ENCODE results near the gene OXCT1.
"Not testable (repeated sequence)": the region's sequence is repeated elsewhere in the genome, so short reads cannot be mapped to it uniquely, and the experiment has no call there.

OXCT1 gene

GRCh38 chr5:41827792-41828191 is 42.4 kb downstream of the OXCT1 start:
- no peak for DNase-seq (ENCODE audit: low read depth, low spot score)

- DNase-seq (ENCODE audit: low read depth, low spot score): no peak
Observed at GRCh38 chr5:41822036-41822435, 48.2 kb downstream of the OXCT1 start.

GRCh38 chr5:41821051-41821450 is 49.2 kb downstream of the OXCT1 start:
- DNase-seq (ENCODE audit: low read depth, low spot score): no peak

GRCh38 chr5:41820150-41820549 is 50.1 kb downstream of the OXCT1 start:
- no peak for DNase-seq (ENCODE audit: low read depth, low spot score)

- DNase-seq (ENCODE audit: low read depth, low spot score): no peak
Observed at GRCh38 chr5:41817625-41818301, 52.5 kb downstream of the OXCT1 start.

- DNase-seq (ENCODE audit: low read depth, low spot score): no peak
Observed at GRCh38 chr5:41815663-41816229, 54.5 kb downstream of the OXCT1 start.

- no peak for DNase-seq (ENCODE audit: low read depth, low spot score)
Observed at GRCh38 chr5:41815261-41815660, 55.0 kb downstream of the OXCT1 start.

- not testable (repeated sequence) for DNase-seq (ENCODE audit: low read depth, low spot score)
Observed at GRCh38 chr5:41814306-41814705, 55.9 kb downstream of the OXCT1 start.

GRCh38 chr5:41812156-41812555 is 58.1 kb downstream of the OXCT1 start:
- no peak for DNase-seq (ENCODE audit: low read depth, low spot score)

GRCh38 chr5:41809128-41809527 is 61.1 kb downstream of the OXCT1 start:
- DNase-seq (ENCODE audit: low read depth, low spot score): no peak

GRCh38 chr5:41808294-41808693 is 61.9 kb downstream of the OXCT1 start:
- DNase-seq (ENCODE audit: low read depth, low spot score): no peak

- no peak for DNase-seq (ENCODE audit: low read depth, low spot score)
Observed at GRCh38 chr5:41797662-41798061, 72.6 kb downstream of the OXCT1 start.

- no peak for DNase-seq (ENCODE audit: low read depth, low spot score)
Observed at GRCh38 chr5:41796061-41796460, 74.2 kb downstream of the OXCT1 start.

- DNase-seq (ENCODE audit: low read depth, low spot score): no peak
Observed at GRCh38 chr5:41795125-41795524, 75.1 kb downstream of the OXCT1 start.

- DNase-seq (ENCODE audit: low read depth, low spot score): no peak
Observed at GRCh38 chr5:41794471-41794870, 75.8 kb downstream of the OXCT1 start.

- DNase-seq (ENCODE audit: low read depth, low spot score): no peak
Observed at GRCh38 chr5:41793141-41793770, 77.0 kb downstream of the OXCT1 start.

- DNase-seq (ENCODE audit: low read depth, low spot score): no peak
Observed at GRCh38 chr5:41790038-41790776, 80.0 kb downstream of the OXCT1 start.

- no peak for DNase-seq (ENCODE audit: low read depth, low spot score)
Observed at GRCh38 chr5:41789434-41789833, 80.8 kb downstream of the OXCT1 start.

GRCh38 chr5:41788941-41789368 is 81.3 kb downstream of the OXCT1 start:
- DNase-seq (ENCODE audit: low read depth, low spot score): no peak

GRCh38 chr5:41787265-41787664 is 83.0 kb downstream of the OXCT1 start:
- peak; percentile 15 for DNase-seq (ENCODE audit: low read depth, low spot score)

- no peak for DNase-seq (ENCODE audit: low read depth, low spot score)
Observed at GRCh38 chr5:41785061-41785460, 85.2 kb downstream of the OXCT1 start.

GRCh38 chr5:41778410-41778809 is 91.8 kb downstream of the OXCT1 start:
- DNase-seq (ENCODE audit: low read depth, low spot score): no peak
